HG02763 (cell line): Measurements from ENCODE around the gene SMAGP.
A peak's percentile ranks its signal among the peaks of the same experiment; 100 is the strongest.
"Not testable (repeated sequence)": the region's sequence is repeated elsewhere in the genome, so short reads cannot be mapped to it uniquely, and the experiment has no call there.

Experiments
- ATAC-seq: cut with Tn5 transposase; IDR thresholded peaks from one replicate; pipeline ENCODE4 v1.9.1; 2021; ENCODE audit warnings: mild to moderate bottlenecking, moderate library complexity; ENCODE audit not compliant: unreplicated experiment

The SMAGP gene

GRCh38 chr12:51270067-51270950, at the start of gene SMAGP:
TSS of gene SMAGP (minus strand) at chr12:51270415. CDS start at chr12:51269278, 1,137 bp downstream.
- peak; percentile 74 for ATAC-seq

GRCh38 chr12:51318846-51319599, 48.8 kb upstream of the SMAGP start:
- ATAC-seq: no peak

DNA sequence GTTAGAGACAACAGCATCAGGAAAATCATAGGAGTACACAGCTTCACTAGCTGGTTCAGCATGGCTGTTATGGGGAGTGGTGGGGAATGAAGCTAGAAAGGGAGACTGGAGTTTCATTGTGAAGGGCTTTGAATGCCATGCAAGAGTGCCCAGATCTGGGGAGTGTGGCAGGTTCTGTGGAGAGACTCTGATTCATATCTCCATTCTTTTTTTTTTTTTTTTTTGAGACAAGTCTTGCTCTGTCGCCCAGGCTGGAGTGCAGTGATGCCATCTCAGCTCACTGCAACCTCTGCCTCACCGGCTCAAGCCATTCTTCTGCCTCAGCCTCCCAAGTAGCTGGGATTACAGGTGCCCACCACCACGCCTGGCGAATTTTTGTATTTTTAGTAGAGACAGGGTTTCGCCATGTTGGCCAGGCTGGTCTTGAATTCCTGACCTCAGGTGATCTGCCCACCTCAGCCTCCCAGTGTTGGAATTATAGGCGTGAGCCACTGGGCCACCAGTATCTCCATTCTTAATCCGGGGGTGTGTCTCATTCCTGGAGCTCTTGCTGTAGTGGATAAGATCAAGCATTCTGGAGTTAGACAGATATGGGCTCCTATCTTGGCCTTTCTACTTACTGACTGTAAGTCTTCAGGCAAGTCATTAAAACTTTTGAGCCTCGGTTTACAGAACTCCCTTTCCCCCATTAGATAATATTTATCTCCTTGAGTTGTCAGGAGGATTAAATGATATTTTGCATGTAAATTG, 48.0 kb upstream of the SMAGP start:
- ATAC-seq: not testable (repeated sequence)

- ATAC-seq: no peak
Measured at GRCh38 chr12:51311389-51311788, 41.2 kb upstream of the SMAGP start.

- no peak for ATAC-seq
Measured at GRCh38 chr12:51307655-51308593, 37.7 kb upstream of the SMAGP start.

DNA sequence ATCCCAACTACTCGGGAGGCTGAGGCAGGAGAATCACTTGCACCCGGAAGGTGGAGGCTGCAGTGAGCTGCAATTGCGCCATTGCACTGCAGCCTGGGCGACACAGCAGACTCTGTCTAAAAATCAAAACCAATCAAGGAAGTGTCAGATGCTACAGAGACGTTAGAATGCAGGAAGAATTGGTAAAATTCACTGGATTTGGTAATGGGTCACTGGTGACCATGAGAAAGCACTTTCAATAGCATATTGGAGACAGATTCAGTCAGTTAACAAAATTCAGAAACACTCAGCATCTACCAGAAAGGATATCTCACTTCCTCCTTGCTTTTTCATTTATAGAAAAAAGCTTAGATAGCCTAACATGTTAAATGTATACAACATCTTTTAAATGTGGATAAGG, 36.3 kb upstream of the SMAGP start:
- ATAC-seq: no peak

DNA sequence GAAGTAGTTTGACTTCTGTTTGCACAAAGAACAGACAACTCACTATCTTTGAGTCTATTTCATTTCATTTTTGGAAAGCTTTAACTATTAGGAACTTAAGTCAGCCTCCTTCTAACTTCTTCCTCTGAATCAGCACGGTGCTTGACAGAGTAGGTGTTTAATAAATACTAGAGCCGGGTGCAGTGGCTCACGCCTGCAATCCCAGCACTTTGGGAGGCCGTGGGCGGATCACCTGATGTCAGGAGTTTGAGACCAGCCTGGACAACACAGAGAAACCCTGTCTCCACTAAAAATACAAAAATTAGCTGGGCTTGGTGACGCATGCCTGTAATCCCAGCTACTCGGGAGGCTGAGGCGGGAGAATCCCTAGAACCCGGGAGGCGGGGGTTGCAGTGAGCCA, 30.6 kb upstream of the SMAGP start:
- not testable (repeated sequence) for ATAC-seq

DNA sequence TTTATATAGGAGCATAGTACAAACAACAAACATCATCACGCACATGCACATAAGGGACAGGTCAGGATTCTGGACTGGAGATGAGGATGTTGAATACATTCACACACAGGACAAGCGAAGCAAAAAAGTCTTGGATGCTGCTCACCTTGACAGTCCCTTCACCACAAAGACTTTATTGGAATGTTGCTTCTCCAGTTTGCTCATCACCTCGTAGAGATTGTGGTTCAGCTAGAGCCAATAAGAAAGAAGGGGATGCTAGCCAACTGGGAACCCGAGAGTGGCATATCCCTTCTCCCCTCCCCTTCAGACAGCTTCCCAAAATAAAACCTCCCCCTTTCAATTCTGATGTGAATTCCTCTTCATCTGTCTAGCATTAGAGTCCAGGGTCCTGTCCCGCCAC, 25.4 kb upstream of the SMAGP start:
- ATAC-seq: no peak

DNA sequence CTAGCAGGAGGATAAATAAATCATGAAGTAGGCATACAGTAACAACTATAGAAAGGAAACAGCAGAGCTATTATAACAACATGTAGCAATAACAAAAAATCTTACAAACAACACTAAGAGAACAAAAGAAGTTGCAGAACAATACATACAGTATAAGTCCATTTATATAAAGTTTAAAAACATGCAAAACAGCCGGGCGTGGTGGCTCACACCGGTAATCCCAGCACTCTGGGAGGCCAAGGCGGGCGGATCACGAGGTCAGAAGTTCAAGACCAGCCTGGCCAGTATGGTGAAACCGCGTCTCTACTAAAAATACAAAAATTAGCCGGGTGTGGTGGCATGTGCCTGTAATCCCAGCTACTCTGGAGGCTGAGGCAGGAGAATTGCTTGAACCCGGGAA, 23.9 kb upstream of the SMAGP start:
- ATAC-seq: not testable (repeated sequence)

- ATAC-seq: no peak
Measured at GRCh38 chr12:51293696-51294095, 23.5 kb upstream of the SMAGP start.

DNA sequence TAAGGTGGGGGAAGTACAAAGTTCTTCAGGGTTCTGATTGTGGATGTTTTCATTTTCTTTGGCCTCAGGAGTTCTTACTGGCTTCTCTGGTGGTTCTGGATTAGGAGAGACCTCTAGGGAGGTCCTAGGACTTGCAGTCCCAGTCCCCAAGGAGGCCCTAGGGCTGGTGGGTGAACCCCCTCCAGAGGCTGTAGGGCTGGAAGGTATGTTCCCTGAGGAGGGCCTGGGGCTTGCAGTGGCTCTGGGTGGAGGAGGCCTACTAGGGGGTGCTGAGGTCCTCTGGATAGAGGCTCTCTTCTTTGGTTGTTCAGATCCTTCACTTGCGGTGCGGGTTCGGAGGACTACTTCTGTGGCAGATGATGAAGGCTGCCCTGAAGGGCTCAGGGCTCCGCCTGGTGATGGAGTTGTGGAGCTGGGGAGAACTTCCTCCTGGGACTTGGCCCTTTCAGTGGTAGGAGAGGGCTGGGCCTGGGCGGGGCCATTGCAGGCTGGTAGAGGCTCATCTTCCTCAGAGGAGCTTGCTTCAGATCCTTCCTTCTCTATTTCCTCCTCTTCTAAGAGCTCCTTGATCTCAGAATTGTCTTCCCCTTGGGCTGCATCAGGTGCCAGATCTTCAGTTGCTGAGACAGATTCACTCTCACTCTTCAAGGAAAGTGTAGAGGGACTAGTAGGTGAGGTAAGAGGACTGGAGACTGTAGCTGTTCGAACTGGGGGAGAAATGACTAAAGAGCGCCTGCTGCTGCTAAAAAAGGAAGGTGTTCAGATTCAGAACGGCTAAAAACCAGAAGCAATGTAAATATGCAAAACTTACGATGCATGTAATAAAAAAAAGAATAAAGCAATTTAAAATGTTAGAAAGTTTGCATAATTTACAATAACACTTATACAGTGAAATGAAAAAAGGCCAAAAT, 21.6 kb upstream of the SMAGP start:
- ATAC-seq: not testable (repeated sequence)

- ATAC-seq: no peak
Measured at GRCh38 chr12:51285843-51286242, 15.6 kb upstream of the SMAGP start.

DNA sequence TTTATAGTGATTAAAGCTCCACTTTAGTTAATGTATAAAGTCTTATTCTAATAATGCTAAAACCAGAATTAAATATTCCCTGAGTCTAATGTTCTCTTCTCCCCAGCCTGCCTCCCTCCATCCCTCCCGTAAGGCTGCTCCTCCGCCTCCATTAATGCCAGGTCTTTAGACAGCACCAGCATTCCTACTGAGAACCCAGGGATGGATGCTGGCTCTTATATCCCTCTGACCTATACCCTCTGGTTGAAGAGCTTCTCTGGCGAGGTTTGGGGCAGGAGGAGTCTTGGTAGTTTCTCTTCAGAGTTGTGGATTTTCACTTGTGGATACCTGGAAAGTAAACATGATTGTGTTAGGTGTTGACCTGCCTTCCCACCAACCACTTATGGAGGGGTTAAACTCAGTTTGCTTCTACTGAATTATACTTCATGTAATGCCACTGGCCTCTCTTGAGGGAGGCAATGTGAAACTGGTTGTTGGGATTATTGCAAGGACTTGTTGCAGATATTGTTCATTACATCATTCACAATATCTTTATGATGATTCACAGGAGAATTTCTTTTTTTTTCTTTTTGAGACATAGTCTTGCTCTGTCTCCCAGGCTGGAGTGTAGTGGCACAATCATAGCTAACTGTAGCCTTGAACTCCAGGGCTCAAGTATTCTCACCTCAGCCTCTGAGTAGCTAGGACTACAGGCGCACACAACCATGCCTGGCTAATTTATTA, 11.1 kb upstream of the SMAGP start:
- no peak for ATAC-seq

DNA sequence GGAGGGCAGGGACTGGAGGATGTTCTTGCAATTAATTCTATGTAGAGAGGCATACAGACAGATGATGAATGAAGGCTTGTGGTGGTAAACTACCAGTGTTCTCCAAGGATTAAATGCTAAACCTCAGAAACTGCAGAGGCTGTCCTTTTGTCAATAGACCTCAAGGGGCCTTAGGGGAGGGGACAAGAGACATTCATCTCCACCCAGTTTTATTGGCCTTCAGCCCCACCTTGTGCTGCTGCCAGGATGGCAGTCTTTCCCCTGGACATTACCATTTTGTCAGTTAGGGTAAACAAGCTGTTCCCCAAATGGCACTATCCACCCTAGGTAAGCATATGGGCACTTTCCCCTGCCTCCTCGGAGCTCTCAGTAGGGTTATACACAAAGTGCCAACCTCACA, 4.9 kb upstream of the SMAGP start:
- ATAC-seq: no peak

DNA sequence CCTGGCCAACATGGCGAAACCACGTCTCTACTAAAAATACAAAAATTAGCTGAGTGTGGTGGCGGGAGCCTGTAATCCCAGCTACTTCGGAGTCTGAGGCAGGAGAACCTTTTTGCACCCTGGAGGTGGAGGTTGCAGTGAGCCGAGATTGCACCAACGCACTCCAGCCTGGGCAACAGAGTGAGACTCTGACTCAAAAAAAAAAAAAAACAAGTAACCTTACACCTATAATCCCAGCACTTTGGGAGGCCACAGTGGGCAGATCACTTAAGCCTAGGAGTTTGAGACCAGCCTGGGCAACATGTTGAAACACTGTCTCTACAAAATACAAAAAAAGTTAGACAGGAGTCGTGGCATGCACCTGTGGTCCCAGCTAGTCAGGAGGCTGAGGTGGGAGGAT, 2.6 kb upstream of the SMAGP start:
- ATAC-seq: not testable (repeated sequence)

GRCh38 chr12:51270951-51271518, 820 bp upstream of the SMAGP start:
- no peak for ATAC-seq

GRCh38 chr12:51269174-51270066, 795 bp downstream of the SMAGP start:
- peak; percentile 51 for ATAC-seq
